ENCODE data around the gene ARHGAP8.
"Not testable (repeated sequence)": the region's sequence is repeated elsewhere in the genome, so short reads cannot be mapped to it uniquely, and the experiment has no call there.

The ARHGAP8 gene

GRCh38 chr22:44741929-44742328 is 10.4 kb upstream of the ARHGAP8 start:
- no peak for DNase-seq

- DNase-seq = no peak
Observed at GRCh38 chr22:44743247-44743646, 9.1 kb upstream of the ARHGAP8 start.

DNA sequence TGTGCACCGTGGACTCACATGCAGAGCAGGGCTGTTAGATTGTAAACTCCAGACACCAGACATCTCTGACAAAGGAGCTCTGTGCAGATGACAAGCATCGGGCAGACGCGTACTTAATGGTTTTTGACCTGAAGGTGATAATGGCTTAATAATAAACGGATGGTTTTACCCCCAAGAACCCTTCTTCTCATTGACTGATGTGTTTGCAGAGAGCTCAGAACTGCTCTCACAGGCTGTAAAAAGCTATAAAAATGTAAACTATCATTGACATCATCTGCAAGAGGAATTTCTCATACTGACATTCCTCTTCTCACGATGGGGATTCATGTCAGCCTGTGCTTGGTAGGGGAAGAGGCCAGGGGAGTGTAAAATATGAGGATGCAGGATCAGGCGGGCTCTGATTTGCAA is 8.6 kb upstream of the ARHGAP8 start:
- DNase-seq = no peak

GRCh38 chr22:44745853-44746789 is 6.3 kb upstream of the ARHGAP8 start:
- DNase-seq = no peak

- not testable (repeated sequence) for DNase-seq
Observed at GRCh38 chr22:44747784-44748127, 4.6 kb upstream of the ARHGAP8 start.

DNA sequence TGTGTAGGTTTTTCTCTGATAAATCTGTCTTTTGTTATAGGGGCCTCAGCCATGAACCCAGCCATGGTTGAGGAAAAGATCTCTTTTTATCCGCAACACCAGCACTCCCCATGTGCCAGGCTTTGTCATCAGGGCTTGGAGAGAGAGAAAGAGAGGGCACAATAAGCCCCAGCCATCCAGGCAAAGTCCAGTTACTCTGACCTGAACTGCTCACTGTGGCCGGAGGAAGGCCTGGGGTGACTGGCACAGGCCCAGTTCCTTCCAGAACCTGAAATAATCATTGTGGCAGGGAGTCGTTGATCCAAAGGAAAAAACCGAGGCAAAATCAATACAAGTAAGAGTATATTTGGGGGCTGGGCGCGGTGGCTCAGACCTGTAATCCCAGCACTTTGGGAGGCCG is 3.9 kb upstream of the ARHGAP8 start:
- DNase-seq = no peak

DNA sequence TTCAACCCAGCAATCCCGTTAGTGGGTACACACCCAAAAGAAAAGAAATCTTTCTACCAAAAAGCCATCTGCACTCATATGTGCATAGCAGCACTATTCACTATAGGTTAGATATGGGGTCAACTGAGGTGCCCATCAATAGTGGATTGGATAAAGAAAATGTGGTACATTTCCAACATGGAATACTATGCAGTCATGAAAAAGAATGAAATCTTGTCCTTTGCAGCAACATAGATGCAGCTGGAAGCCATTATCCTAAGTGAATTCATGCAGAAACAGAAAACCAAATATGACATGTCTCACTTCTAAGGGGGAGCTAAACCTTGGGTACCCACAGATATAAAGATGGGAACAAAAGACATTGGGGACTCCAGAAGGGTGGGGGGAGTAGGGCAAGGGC is 1.9 kb upstream of the ARHGAP8 start:
- no peak for DNase-seq

- no peak for DNase-seq
Observed at GRCh38 chr22:44753189-44754042, 1.0 kb downstream of the ARHGAP8 start.

GRCh38 chr22:44754998-44755397 is 2.6 kb downstream of the ARHGAP8 start:
- DNase-seq = no peak

- DNase-seq = no peak
Observed at GRCh38 chr22:44755417-44755816, 3.0 kb downstream of the ARHGAP8 start.

DNA sequence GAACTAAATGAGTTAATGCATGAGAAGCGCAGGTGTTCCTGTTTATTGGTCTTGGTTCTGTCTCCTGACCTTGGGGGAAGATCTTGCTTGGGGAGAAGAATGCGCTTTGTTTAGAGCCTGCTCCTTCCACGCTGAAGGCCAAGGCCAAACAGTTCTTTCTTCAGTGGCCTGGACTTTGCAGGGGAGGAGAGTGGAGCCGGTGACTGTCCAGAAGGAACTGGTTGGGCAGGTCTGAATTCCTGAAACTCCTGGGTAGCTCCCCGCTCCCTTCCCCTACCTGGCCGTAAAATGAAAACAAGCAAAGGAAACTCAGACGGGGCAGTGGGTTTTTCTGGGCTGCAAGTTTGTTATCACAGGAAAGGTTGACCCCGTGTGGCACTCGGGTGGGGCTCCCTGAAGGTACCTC is 3.6 kb downstream of the ARHGAP8 start:
- DNase-seq = no peak

DNA sequence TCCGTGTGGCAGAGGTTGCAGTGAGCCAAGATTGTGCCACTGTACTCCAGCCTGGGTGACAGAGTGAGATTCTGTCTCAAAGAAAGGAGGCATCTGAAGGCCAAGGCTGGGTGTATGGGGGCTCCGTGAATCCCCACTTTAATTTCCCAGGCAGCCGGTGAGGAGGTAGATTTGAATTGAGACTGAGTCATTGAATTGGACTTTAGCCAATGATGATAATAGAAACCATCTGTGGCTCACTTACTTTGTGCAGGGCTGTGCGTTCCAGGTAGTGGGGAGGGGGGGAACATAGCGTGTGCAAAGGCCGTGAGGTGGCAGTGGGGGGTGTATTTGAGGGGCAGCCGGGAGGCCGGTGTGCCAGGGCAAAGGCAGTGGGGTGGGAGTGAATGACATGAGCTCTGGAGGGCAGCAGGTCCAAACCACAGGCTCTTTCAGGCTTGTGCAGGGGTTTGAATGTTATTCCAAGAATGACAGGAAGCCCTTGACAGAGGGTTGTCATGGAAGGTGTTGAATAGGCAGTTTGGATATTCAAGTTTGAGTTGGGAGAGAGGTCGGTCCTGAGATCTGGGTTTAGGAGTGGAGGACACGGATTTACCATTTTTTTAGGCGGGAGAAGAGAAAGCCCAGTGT is 6.1 kb downstream of the ARHGAP8 start:
- DNase-seq = no peak

GRCh38 chr22:44759001-44759400 is 6.6 kb downstream of the ARHGAP8 start:
- no peak for DNase-seq

DNA sequence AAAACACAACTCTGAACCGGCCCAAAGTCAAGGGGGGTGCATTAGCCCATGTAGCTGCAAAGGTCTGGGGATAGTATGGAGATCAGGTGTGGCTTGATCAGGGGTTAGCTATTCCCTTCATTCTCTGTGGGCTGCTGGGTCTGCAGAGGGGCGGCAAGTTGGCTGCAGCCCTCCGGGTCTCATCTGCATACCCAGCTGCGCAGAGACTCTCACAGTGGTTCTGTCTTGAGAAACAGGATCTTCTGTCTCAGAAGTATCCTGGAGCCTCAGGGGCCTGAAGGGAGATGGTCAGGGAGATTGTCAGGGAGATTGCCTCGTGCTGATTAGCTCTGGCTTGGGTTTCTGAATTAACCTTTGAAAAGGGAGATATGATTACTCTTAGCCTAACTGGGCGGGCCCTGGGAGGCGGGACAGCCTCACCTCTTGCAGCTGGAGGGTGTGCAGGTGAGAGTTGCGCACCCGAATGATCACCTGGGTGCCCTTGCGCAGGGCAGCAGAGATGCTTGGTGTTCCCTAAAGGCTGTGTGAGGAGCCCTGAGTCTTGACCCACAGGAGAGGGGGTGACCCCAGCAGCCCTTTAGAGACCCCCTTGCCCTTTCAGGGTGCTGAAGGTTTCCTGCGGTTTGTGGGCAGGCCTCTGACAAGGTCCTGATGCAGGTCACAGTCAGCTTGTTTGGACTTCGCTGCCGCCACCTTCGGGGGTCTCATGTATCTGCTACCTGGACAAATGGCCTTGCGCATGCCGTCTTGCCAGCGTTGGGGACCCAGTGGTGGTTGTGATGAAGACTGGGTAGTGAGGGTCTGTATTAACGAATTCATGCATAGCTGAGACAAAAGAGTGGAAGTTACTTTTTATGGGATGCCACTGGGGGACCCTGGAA is 7.3 kb downstream of the ARHGAP8 start:
- DNase-seq = no peak

DNA sequence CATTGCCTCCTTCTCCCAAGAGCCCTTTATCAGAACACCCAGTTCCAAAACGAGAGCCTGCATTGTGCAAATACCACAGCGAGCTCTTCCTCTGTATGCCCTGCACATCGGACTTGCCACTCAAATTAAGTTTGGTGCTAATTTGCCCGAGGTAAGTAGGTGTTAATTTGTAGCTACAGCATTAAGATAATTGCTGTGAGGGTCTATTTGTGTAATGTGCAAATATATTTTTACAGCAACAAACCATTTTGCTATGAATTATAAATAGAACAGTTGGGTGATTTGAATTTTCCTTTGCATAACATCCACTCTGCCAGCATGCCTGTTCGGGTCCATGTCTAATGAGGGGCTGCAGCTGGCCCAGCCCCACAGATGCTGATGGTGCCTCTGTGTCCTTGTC is 8.1 kb downstream of the ARHGAP8 start:
- no peak for DNase-seq

DNA sequence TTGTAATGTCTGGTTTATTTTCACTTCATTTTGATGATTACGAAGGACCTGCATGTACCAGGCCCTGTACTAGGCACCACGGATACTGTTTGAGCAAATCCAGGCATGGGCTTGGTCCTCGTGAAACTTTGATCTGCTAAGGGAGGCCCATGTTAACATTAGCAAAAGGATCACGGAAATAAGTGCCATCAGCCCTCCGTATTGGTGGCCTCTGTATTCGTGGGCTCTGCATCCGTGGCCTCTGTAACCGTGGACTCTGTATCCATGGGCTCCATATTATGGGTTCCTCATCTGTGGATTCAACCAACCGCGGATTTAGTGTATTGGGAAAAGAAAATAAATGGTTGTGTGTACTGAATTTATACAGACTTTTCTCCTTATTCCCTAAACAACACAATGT is 8.7 kb downstream of the ARHGAP8 start:
- no peak for DNase-seq

DNA sequence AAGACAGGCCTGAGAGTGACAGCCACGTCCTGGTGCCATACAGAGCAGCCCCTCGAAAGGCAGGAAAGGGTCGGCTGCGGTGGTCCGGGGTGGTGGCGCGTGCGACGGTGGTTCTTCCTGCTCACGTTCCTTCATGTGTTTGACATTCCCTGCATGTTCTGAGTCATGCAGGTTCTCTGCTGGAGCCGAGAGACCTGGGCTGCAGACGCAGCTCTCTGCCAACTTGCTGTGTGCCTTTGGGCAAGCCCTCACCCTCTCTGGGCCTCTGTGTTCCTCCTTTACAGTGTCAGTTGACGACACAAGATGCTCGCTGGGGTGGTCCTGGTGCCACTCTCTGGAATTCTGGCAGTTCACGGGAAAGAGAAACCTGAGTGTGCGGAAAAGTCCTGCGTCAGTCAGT is 12.0 kb downstream of the ARHGAP8 start:
- no peak for DNase-seq

- no peak for DNase-seq
Observed at GRCh38 chr22:44764974-44765373, 12.6 kb downstream of the ARHGAP8 start.

DNA sequence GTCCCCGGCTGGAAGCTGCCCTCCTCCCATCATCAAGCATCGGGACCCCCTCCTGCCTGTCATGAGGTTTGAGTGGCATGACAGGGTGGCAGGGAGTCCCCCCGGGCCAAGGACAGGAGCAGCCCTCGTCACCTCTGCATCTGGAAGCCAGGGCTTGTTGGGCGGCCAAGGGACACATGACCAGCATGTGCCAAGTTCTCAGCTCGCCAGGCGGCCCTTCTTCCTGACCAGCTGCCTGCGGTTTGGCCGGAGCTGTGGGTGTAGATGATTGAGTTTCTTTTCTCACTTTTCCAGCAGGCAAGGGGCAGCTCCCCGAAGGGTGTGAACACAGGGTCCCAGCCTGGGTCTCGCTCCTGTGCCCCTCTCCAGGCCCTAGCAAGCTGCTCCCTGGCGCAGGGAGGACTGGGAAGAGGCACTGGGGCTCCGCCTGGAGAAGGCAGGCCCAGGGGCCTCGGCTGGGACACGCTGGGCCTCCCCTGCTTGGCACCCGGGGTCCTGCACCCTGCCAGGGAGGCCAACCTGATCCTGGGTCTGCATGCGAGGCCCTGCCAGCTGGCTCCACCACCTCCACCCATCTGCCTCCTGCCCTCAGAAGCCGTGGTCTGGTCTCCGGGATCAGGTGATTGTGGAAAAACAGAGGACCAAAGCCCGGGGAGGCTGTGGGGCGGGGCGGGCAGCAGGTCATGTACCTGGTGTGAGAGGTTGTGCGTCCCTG is 13.4 kb downstream of the ARHGAP8 start:
- no peak for DNase-seq

DNA sequence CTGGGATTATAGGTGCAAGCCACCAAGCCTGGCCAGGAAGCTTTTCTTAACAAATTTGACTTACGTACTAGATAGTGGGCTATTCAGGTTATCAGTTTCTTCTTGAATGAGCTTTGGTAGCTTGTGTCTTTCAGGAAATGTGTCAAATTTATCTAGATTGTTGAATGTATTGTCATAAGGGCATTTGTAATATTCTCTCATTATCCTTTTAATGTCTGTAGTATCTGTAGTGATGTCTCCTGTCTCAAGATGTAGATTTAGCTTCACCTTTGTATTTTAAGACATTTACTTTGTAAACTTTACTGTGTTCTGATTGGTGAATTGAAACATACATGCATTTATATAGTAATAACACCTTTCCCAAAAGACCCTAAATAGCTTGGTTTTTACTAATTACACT is 20.7 kb downstream of the ARHGAP8 start:
- DNase-seq = no peak

- no peak for DNase-seq
Observed at GRCh38 chr22:44775862-44776261, 23.5 kb downstream of the ARHGAP8 start.
